Activated CD4-positive, alpha-beta T cell treated with anti-CD3 and anti-CD28 coated beads, Interleukin-2, amount 10 ng/mL, durations not matched to agents 7 days and 5 days (primary cell): ENCODE results near the gene RGS9BP. TPM values are rescaled to one million over a fixed set of nuclear protein-coding genes. Genes with fewer than 3 reads are reported as not detected.
"Not testable (repeated sequence)": the region's sequence is repeated elsewhere in the genome, so short reads cannot be mapped to it uniquely, and the experiment has no call there.

Source experiments
- CTCF ChIA-PET: fragments of 350-600 bp; sonication (Branson Sonifier 250); formaldehyde crosslinking; loops from one replicate; lab custom pipeline; 2021; ENCODE audit warnings: antibody characterized with exemption; lab: Charles Lee
- POLR2A ChIA-PET: fragments of 350-600 bp; sonication (Branson Sonifier 250); formaldehyde crosslinking; loops from one replicate; lab custom pipeline; 2021; ENCODE audit warnings: antibody characterized with exemption; lab: Charles Lee
- DNase-seq: peaks from one replicate; pipeline ENCODE4 v3.0.0-alpha.2; 2020
- H3K27ac Mint-ChIP-seq: one replicate; pipeline ENCODE4 v1.8.0; 2021; ENCODE audit warnings: mild to moderate bottlenecking, moderate library complexity, mixed read lengths
- H3K27me3 Mint-ChIP-seq: one replicate; pipeline ENCODE4 v1.8.0; 2021; ENCODE audit warnings: mixed read lengths
- H3K36me3 Mint-ChIP-seq: one replicate; pipeline ENCODE4 v1.8.0; 2021; ENCODE audit warnings: low read depth, mixed read lengths
- H3K4me1 Mint-ChIP-seq: one replicate; pipeline ENCODE4 v1.8.0; 2021; ENCODE audit warnings: mixed read lengths
- H3K4me3 Mint-ChIP-seq: one replicate; pipeline ENCODE4 v1.8.0; 2021; ENCODE audit warnings: mild to moderate bottlenecking, moderate library complexity, mixed read lengths
- H3K9me3 Mint-ChIP-seq: one replicate; pipeline ENCODE4 v1.8.0; 2021; ENCODE audit warnings: mixed read lengths
- total RNA-seq, 2 experiments: library from RNA; stranded (reverse); gene quantifications; one replicate each; pipeline ENCODE4 v1.2.3, GENCODE V29; 2021

The RGS9BP gene
- total RNA-seq, 2 experiments from 2014 or later = 0.35 TPM

DNA sequence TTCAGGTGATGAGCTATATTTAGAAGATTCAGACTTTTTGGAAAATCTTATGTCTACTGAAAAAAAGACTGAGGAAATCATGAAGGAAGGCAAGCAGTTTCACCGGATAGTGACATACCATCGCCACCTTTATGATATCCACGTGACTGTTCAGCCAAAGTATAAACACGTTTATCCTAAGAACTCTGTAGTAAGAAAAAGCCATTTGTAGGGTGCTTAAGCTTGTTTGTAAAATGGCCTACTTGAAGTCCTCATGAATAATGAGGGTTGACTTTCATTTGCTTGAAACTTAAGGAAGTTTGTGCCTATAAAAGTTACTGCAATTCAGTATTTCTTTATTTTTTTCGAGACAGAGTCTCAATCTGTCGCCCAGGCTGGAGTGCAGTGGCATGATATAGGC, 36.1 kb downstream of the RGS9BP start:
- Mint-ChIP-seq H3K36me3 (peaks cover 52% of the 10 kb centered on the region), H3K4me3 (no peak overlapping the region), H3K27ac (no peak overlapping the region), H3K9me3 (no peaks in the 10 kb centered on the region), H3K27me3 (no peaks in the 10 kb centered on the region), H3K4me1 (peaks cover 17% of the 10 kb centered on the region)
- POLR2A ChIA-PET = no interaction called here
- DNase-seq = no peak
- CTCF ChIA-PET = no interaction called here

DNA sequence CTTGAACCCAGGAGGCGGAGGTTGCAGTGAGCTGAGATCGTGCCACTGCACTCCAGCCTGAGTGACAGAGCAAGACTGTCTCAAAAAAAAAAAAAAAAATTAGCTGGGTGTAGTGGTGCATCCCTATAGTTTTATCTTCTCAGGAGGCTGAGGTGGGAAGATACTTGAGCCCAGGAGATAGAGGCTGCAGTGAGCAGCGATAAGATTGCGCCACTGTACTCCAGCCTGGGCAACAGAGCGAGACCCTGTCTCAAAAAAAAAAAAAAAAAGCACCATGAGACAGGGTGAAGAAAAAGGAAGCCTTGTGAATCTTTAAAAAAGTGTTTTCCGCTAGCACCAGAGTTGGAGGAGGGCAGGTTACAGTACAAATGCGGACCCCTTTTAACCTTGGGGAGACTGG, 40.6 kb downstream of the RGS9BP start:
- H3K27ac Mint-ChIP-seq, POLR2A ChIA-PET, H3K9me3 Mint-ChIP-seq, DNase-seq, H3K27me3 Mint-ChIP-seq, H3K4me1 Mint-ChIP-seq, H3K4me3 Mint-ChIP-seq: not testable (repeated sequence)
- CTCF ChIA-PET = interaction anchor here (0.6 kb wide), 1 partner anchor 39 kb away, joined by 3 read pairs; no protein-coding TSS in a partner anchor
- H3K36me3 Mint-ChIP-seq = peaks cover 24% of the 10 kb centered on the region

GRCh38 chr19:32717496-32717895, 41.8 kb downstream of the RGS9BP start:
- ChIA-PET CTCF (no interaction called here), POLR2A (no interaction called here)
- Mint-ChIP-seq H3K9me3 (no peaks in the 10 kb centered on the region), H3K4me1 (no peaks in the 10 kb centered on the region), H3K4me3 (no peak overlapping the region), H3K27me3 (no peaks in the 10 kb centered on the region), H3K36me3 (peaks cover 23% of the 10 kb centered on the region), H3K27ac (peak overlapping the region; percentile 19)
- DNase-seq = no peak

- no peak for DNase-seq
- no peak overlapping the region for H3K4me3 Mint-ChIP-seq
- H3K36me3 Mint-ChIP-seq = peaks cover 18% of the 10 kb centered on the region
- H3K4me1 Mint-ChIP-seq = no peaks in the 10 kb centered on the region
- no peaks in the 10 kb centered on the region for H3K9me3 Mint-ChIP-seq
- ChIA-PET POLR2A (no interaction called here), CTCF (no interaction called here)
- H3K27me3 Mint-ChIP-seq = no peaks in the 10 kb centered on the region
- no peak overlapping the region for H3K27ac Mint-ChIP-seq
Measured at GRCh38 chr19:32718286-32718685, 42.6 kb downstream of the RGS9BP start.

- DNase-seq = no peak
- Mint-ChIP-seq H3K4me1 (no peaks in the 10 kb centered on the region), H3K9me3 (no peaks in the 10 kb centered on the region), H3K27ac (peak within 1 kb of the TSS; percentile 5), H3K36me3 (peaks cover 7% of the 10 kb centered on the region), H3K27me3 (peaks cover under 1% of the 10 kb centered on the region), H3K4me3 (no peak within 1 kb of the TSS)
- ChIA-PET POLR2A (no interaction called here), CTCF (no interaction called here)
Measured at GRCh38 chr19:32719611-32720059, 44.0 kb downstream of the RGS9BP start, which contains the start of gene TDRD12. Gene TDRD12 (plus strand): TSS chr19:32719767. CDS start chr19:32720073, 306 bp downstream.

DNA sequence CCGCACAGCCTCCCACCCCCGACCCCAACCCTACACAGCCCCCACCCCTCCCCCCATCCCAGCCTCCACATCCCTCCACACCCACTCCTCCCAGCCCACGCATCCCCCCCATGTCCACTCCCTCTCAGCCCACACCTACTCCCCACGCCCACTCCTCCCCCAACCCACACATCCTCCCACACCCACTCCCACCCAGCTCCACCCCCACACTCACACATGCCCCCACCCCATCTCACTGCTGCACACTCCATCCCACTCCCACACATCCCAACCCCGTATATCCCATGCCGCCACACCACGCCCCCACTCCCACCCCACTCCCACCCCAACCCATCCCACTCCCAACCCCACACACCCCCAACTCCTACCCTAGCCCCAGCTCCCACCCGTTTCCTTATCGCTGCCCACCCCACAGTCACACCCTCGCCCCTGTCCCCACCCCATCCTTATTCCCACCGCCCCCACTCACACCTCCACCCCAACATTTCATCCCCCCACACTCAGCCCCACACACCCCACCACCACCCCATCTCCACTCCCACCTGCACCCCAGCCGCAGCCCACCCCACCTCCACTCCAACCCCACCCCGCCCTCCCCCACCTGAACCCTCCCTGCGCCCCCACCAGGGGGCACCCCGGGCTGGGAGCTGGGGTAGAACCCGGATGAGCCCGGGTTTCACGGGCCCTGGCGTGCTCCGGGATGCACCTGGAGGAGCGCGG, 44.7 kb downstream of the RGS9BP start:
- H3K4me1 Mint-ChIP-seq = no peaks in the 10 kb centered on the region
- no peak for DNase-seq
- H3K9me3 Mint-ChIP-seq = no peaks in the 10 kb centered on the region
- no peaks in the 10 kb centered on the region for H3K36me3 Mint-ChIP-seq
- peaks cover 4% of the 10 kb centered on the region for H3K27me3 Mint-ChIP-seq
- ChIA-PET POLR2A (no interaction called here), CTCF (no interaction called here)
- H3K27ac Mint-ChIP-seq = no peak overlapping the region
- no peak overlapping the region for H3K4me3 Mint-ChIP-seq

GRCh38 chr19:32720936-32721250, 45.2 kb downstream of the RGS9BP start:
- H3K27me3 Mint-ChIP-seq = peaks cover 4% of the 10 kb centered on the region
- no peaks in the 10 kb centered on the region for H3K9me3 Mint-ChIP-seq
- H3K27ac Mint-ChIP-seq = no peak overlapping the region
- H3K4me1 Mint-ChIP-seq = no peaks in the 10 kb centered on the region
- no peaks in the 10 kb centered on the region for H3K36me3 Mint-ChIP-seq
- no peak overlapping the region for H3K4me3 Mint-ChIP-seq
- POLR2A ChIA-PET = no interaction called here
- CTCF ChIA-PET = no interaction called here
- no peak for DNase-seq

Other genes starting within 250 kb of the RGS9BP start
- gene PDCD5, start 94.7 kb upstream of the RGS9BP start, total RNA-seq = 100 to 1,000 TPM; 131 to 132 TPM
- 10 to 100 TPM; 49.3 to 49.8 TPM for gene ANKRD27, start 668 bp upstream of the RGS9BP start, total RNA-seq
- gene NUDT19, start 16.0 kb downstream of the RGS9BP start, total RNA-seq = 10 to 100 TPM; 15.6 to 16.0 TPM
- under 1 TPM; 0.25 to 0.52 TPM for gene TDRD12, start 43.9 kb downstream of the RGS9BP start, total RNA-seq
- under 1 TPM; 0.27 to 0.45 TPM for gene SLC7A9, start 193.9 kb downstream of the RGS9BP start, total RNA-seq